NCI-H1436 (cell line): ENCODE measurements around the gene FBXO22.
"Not testable (repeated sequence)": the region's sequence is repeated elsewhere in the genome, so short reads cannot be mapped to it uniquely, and the experiment has no call there.

ENCODE experiments used
- DNase-seq: peaks from one replicate; lab custom pipeline; 2025; lab: John Stamatoyannopoulos, UW

Gene FBXO22

GRCh38 chr15:75903331-75904239, at the start of gene FBXO22:
Gene FBXO22, plus strand, starts transcription at chr15:75903878. Its CDS starts 86 bp downstream, at chr15:75903964.
- DNase-seq: peak; percentile 89

GRCh38 chr15:75857886-75858285, 45.8 kb upstream of the FBXO22 start:
- DNase-seq: no peak

DNA sequence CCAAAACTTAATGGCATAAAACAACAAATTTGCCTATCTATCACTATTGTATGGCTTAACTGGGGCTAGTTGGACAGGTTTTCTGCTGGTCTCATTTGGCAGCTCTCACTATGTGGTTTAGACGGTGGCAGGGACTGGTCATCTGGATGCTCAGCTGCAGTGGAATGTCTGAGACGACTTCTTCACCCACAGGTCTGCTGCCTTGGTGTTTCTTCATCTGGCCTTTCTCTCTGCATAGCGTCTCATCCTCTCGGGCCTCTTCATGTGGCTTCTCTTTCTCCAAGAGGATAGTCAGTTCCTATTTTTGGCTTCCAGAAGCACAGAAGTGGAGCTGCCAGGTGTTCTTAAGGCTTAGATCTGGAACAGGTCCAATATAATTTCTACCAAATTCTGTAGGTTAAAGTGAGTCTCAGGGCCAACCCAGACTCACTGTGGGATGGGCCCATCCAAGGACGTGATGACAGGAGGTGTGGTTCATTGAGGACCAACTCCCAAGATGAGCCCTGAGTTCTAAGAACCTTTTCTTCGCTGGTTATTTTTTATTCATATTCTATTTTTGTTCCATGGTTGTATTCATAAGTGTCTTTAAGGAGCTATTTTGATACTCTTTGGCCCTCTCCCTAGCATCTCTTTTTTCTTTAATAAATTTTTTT, 41.8 kb upstream of the FBXO22 start:
- DNase-seq: no peak

DNA sequence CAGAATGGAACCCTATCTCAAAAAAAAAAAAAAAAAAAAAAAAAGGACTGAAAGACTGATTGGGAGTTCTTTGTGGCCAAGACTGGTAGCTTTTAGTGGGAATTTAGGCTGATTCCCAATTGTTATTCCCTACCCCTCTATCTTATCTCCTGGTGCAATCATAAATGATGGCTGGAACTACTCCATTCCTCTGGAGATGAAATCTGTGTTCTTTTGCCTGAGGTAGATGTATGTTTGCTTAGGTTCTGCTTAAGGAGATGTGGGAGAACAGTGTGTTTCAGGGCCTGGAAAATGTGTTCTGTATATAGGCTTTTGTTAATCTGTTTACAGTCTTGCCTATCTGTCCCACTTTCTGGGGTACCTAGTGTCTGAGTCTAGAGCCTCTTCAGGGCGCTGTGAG, 40.9 kb upstream of the FBXO22 start:
- no peak for DNase-seq

GRCh38 chr15:75864213-75865059, 39.2 kb upstream of the FBXO22 start:
- no peak for DNase-seq

DNA sequence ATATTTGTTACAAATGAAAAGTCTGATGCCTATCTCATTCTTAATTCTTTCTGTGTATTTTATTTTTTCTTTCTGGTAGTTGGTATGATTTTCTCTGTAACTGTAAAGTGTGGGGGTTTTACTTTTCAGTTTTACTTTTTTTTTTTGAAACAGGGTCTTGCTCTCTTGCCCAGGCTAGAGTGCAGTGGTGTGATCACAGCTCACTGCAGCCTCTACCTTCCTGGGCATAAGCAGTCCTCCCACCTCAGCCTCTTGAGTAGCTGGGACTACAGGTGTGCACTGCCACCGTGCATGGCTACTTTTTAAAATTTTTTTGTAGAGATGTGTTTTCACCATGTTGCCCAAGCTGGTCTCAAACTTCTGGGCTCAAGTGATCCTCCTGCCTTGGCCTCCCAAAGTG, 37.6 kb upstream of the FBXO22 start:
- not testable (repeated sequence) for DNase-seq

DNA sequence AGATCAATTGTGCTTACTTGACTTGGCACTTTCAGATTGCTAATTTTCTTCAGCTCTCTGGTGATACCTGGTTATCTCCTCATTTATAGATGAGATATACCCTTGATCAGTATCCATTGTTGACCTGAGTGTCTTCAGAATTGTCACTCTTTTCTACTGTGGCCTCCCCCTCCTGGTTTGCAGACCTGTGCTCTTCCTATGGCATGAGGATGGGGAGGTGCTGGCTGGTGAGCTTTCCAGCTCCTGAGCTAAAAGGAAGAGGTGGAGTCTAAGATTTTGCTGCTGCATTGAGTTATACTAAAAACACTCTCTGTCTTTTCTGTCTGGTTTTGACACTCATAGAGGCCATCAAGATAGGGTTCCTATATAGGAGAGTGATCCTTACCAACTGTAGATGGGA, 36.8 kb upstream of the FBXO22 start:
- no peak for DNase-seq

- no peak for DNase-seq
Observed at GRCh38 chr15:75867449-75867848, 36.2 kb upstream of the FBXO22 start.

DNA sequence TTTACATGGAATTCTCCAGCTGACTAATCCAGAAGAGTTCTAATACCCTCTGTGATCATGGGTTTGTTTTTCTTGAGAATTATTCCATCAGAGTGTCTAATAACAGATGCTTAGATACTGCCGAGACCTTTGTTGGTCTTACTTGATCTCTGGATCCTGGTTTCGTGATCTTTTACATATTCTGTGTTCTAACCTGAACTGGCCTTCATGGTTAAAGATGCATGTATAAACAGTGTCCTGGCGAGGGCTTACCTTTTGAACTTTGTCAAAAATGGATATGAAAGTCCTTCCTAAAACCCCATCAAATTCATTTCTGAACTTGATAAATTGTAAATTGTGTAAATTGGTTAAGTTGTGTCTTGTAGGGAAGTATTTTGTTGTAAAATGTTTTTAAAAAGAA, 35.7 kb upstream of the FBXO22 start:
- DNase-seq: no peak

- no peak for DNase-seq
Observed at GRCh38 chr15:75869446-75869845, 34.2 kb upstream of the FBXO22 start.

GRCh38 chr15:75871589-75871988, 32.1 kb upstream of the FBXO22 start:
- not testable (repeated sequence) for DNase-seq

DNA sequence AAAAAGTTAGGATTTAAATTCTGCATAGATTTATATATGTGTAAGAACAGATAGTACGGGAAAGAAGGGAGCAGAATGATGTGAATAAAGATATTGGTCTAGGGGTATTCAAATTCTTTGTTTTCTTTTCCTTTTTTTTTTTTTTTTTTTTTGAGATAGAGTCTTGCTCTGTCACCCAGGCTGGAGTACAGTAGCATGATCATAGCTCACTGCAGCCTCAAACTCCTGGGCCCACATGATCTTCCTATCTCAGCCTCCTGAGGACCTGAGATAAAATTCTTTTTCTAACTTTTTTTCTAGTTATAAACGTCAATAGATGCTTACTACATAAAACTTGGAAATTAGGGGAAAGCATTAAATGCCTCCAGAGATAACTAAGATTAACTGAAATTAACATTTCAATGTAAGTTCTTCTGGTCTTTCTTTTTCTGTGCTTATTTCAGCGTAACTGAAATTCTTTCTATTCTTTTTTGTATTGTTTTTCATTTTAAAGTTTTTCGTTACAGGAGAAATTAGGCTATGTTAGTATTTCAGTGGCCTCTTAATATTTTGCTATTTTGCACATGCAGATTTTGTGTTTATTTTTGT, 31.2 kb upstream of the FBXO22 start:
- no peak for DNase-seq

DNA sequence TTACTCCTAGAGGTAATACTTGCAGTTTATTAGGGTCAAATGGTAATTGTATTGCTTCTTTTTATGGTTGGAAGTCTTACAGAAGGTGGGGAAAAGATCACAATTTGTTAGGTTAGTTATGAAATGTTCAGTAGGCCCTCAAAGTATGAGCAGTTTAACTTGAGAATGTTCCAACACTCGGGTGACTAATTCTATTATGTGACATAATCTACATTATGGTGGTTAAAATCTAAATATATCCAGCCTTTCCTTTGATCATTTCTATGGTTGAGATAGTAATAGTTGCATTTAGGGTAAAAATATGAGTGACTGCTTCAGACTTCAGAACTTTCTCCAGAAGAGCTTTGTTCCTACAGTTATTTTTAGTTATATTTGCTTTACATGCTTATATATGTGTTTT, 19.6 kb upstream of the FBXO22 start:
- no peak for DNase-seq

DNA sequence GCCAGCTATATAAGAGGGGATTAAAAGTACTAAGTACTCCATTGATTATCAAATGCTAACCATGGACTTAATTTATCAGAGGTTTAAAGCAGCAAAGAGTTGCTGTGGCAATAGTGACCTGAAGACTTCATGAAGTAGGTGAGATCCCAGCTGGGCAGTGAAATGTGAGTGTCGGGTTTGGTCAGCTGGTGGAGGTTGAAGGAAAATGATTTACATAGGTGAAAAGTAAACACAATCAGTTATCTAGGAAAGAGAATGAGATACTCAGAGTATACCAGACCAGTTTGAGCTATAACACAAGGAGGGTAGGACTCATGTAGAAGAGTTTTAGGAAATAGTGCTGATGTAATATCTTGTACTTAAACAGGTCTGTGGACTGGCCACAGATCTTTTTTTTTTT, 16.5 kb upstream of the FBXO22 start:
- no peak for DNase-seq

GRCh38 chr15:75891895-75892294, 11.8 kb upstream of the FBXO22 start:
- DNase-seq: no peak

DNA sequence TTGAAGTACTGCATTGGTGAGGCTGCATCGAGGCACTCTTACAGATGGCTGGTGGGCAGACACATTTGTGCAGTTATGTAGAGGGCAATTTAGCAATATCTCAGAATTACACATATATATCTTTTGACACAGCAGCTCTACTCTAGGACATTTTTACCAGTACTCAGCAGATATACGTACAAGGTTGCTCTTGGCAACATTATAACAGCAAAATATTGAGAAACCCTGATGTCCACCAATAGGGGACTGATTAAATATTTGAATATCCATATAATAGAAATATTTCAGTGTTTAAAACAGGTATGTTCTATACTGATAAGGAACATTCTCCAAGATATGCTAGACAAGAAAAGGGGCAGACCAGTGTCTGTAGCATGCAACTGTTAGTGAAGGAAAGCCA, 7.9 kb upstream of the FBXO22 start:
- DNase-seq: no peak

- DNase-seq: no peak
Observed at GRCh38 chr15:75900577-75900976, 3.1 kb upstream of the FBXO22 start.

DNA sequence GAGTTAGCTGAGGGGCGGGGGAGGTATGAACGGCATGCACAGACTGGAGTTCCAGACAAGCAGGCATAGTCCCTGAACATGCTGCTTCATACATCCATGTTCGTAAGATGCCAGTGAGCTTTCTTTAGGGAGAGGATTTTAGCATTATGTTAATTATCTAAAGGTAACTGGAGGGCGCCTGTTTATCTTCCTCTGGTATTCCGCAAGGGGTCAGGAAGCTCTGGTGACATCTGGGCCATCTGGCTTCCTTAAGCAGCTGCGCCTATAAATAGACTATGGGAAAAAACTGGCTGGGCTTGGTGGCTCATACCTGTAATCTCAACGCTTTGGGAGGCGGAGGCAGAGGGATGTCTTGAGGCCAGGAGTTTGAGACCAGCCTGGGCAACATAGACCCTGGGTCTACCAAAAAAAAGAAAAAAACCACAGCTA, 1.5 kb upstream of the FBXO22 start:
- DNase-seq: no peak

GRCh38 chr15:75905231-75905630, 1.6 kb downstream of the FBXO22 start:
- DNase-seq: no peak

DNA sequence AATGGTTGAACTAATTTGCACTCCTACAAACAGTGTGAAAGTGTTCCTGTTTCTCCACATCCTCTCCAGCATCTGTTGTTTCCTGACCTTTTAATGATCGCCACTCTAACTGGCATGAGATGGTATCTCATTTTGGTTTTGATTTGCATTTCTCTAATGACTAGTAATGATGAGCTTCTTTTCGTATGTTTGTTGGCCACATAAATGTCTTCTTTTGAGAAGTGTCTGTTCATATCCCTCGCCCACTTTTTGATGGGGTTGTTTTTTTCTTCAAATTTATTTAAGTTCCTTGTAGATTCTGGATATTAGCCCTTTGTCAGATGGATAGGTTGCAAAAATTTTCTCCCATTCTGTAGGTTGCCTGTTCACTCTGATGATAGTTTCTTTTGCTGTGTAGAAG, 6.7 kb downstream of the FBXO22 start:
- not testable (repeated sequence) for DNase-seq

DNA sequence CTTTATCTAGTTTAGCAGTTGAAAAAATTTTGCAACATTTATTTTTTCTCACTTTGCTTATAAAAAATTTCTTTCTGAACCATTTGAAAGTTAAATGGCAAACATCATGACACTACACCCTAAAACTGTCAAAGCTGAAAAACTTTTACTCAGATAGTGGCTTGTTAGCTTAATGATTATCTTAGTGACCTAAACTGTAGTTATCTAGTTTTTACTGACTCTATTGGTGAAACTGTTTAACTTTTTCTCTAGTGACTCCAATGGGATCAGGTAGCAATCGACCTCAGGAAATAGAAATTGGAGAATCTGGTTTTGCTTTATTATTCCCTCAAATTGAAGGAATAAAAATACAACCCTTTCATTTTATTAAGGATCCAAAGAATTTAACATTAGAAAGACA, 13.3 kb downstream of the FBXO22 start:
- no peak for DNase-seq

DNA sequence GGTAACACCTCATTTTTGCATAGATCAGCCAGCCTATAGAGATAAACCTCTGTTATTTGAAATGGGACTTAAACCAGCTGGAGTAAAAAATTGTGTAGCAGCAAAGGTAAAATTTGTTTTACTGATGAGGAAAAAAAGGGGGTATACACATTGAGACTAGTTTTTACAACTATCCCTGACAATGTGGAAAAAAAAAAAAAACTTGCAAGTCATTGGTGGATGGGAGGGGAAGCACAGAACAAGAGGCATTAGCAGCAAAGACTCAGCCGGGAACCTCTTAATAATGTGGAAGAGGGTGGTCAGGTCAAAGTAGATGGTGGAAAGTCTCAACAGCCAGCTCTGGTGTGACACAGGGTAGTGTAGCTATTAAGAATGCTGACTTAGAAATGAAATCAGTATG, 14.5 kb downstream of the FBXO22 start:
- DNase-seq: no peak
